Gastrocnemius medialis (tissue), 4 donors: ENCODE data around the gene TSPAN17.

Experiments
- POLR2A ChIP-seq, 2 donors: fragments of 450-650 bp; IDR thresholded peaks; one replicate each; pipeline ENCODE4 v1.6.1; 2017; ENCODE audit warnings: antibody characterized with exemption in 2 of 2, mild to moderate bottlenecking in 2 of 2, moderate library complexity in 2 of 2
- TF ChIP-seq, protein P1 (sequence below), 5 experiments: fragments of 450-650 bp in 3 of 5; fragments of 200-600 bp in 2 of 5; sonication (generic) in 2 of 5; IDR thresholded peaks in 4 of 5; conservative IDR thresholded peaks in 1 of 5; 1 replicate in 4 of 5; 2 replicates in 1 of 5; pipeline ENCODE4 v1.5.1; 2016 to 2019; ENCODE audit warnings: antibody characterized with exemption in 5 of 5, mild to moderate bottlenecking in 3 of 5, moderate library complexity in 3 of 5

DNA sequence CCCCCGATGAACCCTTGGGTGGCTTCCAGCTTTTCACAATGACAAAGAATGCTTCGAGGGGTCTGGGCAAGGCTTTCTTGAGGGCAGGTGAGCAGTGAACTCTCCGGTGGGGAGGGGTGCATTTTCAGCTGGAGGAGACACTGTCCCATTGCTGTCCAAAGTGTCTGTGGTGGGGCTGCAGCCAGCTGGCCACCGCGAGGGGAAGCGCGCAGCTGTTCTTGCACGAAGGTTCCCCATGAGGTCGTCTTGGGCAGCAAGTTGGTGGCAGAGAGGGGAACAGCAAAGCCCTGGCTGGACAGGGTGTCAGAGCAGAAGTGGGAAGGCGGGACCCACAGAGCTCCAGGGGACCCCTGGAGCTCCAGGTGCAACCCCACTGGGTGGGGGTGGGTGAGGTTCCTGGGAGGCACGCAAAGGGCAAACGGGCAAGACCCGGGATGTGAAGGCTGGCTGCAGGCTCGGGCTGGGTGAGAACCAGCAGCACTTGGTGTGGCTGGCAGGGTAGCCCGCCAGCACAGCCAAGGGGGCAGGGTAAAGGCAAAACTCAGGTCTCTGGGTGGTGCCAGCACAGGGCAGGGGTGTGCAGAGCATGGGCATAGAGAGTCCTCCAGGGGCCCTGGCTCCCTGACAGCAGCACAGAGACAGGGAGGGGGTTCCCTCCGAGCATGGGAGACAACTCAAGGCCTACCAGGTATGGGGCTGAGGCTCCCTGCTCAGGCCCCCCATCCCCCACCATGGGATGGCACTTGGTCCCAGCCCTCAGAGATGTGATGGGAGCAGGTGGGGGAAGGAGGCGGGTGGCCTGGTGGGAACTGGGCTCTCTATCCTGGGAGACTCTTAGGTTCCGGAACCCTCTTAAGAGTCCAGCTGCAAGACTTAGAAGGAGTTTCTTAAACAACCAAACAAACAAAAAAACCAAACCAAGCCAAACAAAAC lies 26.6 kb downstream of the TSPAN17 start:
- TF ChIP-seq, protein P1, sequence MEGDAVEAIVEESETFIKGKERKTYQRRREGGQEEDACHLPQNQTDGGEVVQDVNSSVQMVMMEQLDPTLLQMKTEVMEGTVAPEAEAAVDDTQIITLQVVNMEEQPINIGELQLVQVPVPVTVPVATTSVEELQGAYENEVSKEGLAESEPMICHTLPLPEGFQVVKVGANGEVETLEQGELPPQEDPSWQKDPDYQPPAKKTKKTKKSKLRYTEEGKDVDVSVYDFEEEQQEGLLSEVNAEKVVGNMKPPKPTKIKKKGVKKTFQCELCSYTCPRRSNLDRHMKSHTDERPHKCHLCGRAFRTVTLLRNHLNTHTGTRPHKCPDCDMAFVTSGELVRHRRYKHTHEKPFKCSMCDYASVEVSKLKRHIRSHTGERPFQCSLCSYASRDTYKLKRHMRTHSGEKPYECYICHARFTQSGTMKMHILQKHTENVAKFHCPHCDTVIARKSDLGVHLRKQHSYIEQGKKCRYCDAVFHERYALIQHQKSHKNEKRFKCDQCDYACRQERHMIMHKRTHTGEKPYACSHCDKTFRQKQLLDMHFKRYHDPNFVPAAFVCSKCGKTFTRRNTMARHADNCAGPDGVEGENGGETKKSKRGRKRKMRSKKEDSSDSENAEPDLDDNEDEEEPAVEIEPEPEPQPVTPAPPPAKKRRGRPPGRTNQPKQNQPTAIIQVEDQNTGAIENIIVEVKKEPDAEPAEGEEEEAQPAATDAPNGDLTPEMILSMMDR (IDR thresholded peaks at IDR 0.05 in 4 of 5, conservative IDR thresholded peaks at IDR 0.05 in 1 of 5) = no peak
- no peak for TF ChIP-seq POLR2A (IDR thresholded peaks at IDR 0.05)
